HG03196 (cell line): Measurements from ENCODE around the gene NDUFAF7.
"Not testable (repeated sequence)": the region's sequence is repeated elsewhere in the genome, so short reads cannot be mapped to it uniquely, and the experiment has no call there.

ENCODE experiments used
- ATAC-seq: cut with Tn5 transposase; IDR thresholded peaks from one replicate; pipeline ENCODE4 v1.9.1; 2021; ENCODE audit not compliant: unreplicated experiment

The NDUFAF7 gene, protein sequence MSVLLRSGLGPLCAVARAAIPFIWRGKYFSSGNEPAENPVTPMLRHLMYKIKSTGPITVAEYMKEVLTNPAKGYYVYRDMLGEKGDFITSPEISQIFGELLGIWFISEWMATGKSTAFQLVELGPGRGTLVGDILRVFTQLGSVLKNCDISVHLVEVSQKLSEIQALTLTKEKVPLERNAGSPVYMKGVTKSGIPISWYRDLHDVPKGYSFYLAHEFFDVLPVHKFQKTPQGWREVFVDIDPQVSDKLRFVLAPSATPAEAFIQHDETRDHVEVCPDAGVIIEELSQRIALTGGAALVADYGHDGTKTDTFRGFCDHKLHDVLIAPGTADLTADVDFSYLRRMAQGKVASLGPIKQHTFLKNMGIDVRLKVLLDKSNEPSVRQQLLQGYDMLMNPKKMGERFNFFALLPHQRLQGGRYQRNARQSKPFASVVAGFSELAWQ

GRCh38 chr2:37231241-37232130 lies at the start of gene NDUFAF7, which contains the start of gene CEBPZ:
TSS of gene NDUFAF7 (plus strand) at chr2:37231658. CDS start at chr2:37231706, 48 bp downstream.
TSS of gene CEBPZ (minus strand) at chr2:37231596. CDS start at chr2:37231567, 29 bp downstream.
- ATAC-seq = peak; percentile 93

DNA sequence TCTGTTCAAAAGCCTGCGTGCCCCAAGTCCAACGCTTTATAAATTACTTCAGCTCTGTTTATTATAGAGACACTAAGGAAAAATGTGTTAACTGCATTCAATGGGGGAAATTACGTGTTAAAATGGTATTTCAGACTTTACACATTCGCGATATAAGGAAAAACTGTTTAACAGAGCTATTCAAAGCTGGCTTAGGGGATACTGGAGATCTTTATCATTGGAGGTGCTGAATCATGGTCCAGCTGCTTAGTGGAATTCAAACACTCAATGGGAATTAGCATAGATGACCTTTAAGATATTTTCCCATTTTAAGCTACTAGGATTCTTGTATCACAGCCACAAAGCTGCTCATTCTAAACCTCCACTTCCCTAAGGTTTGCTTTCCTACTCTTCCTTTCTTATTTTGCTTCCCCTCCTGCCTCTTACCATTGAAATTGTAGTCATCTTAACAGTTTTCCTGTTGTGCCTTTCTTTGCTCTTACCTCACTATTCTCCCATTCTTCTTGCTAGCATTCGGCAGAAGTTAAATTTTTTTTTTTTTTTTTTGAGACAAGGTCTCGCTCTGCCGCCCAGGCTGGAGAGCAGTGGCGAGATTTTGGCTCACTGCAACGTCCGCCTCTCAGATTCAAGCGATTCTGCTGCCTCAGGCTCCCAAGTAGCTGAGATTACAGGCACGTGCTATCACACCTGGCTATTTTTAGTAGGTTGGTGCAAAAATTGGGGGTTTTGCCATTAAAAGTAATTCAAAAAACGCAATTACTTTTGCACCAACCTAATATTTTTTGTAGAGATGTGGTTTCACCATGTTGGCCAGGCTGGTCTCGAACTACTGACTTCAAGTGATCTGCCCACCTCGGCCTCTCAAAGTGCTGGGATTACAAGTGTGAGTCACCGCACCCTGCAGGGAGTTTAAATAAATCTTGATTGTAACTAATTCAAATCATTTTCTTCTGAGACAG lies 49.5 kb upstream of the NDUFAF7 start:
- no peak for ATAC-seq

GRCh38 chr2:37188570-37188969 lies 42.9 kb upstream of the NDUFAF7 start, which contains the start of gene SULT6B1:
TSS of gene SULT6B1 (minus strand) at chr2:37188670. CDS start at chr2:37188640, 30 bp downstream.
- ATAC-seq = no peak

DNA sequence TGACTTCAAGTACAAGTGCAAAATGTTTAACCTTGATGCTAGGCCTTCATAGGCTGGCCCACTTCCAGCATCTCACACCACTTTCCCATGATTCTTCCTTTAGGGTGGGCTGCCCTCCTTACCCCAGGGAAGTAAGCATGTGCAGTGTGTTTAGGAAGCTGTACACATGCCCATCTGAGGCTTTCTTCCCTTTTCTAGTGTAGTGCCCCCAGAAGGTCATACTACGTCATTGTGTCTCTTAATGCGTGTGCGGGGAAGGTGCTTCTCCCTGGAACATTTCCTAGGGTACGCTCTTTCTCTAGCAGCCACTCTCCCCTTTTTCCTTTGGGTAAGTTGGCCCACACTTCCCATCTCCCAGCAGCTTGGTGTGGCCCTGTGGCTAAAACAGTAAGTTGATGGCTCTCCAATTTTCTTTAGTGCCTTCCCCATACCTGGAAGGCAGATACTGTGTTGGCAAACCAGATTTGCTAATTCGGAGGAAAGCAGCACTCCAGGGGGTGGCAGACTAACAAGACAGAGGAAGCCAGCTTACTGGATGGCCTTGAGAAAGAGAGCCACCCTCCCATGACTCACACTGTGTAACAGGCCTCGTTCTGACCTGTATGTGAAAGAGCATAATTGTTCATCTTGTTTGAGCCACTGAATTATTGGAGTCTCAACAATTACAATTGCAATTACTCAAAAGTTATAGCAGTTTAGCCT lies 41.9 kb upstream of the NDUFAF7 start:
- no peak for ATAC-seq

- ATAC-seq = no peak
Observed at GRCh38 chr2:37190290-37190689, 41.2 kb upstream of the NDUFAF7 start.

- ATAC-seq = no peak
Observed at GRCh38 chr2:37191253-37191652, 40.2 kb upstream of the NDUFAF7 start.

DNA sequence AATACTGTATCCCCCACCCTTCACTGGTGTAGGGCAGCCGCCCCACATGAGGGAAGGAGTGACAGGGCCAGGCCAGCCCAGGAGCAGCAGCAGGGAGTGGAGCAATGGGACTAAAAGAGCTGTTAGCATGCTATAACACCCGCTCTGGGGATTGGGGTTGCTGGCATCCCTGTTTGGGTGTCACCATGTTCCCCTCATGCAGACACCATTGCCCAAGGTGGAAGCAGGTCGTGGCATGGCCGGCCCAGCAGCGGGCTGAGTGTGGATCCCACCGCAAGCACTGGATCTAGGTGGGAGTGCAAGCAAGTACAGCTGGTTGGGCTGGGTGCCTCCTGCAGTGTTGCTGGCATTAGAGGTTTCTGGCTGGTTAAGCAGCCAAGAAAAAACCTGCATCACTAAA lies 39.7 kb upstream of the NDUFAF7 start:
- no peak for ATAC-seq

DNA sequence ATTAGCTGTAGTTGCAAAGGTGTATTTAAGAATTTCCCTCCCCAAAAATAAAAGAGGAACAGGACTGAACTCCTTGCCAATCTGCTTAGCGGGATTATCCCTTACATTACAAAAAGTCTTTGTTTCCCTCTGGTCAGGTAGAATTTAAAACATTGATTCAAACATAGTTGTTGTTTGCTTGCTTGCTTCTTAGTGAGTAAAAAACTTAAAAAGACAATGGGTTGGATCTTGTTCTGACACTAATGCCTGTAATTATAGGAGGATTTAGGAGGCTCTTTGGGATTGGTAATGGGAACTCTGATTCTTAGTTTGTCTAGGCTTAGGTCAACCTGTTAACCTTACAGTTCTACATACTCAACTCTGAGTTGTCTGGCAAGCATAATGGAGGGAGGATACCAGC lies 38.9 kb upstream of the NDUFAF7 start:
- no peak for ATAC-seq

DNA sequence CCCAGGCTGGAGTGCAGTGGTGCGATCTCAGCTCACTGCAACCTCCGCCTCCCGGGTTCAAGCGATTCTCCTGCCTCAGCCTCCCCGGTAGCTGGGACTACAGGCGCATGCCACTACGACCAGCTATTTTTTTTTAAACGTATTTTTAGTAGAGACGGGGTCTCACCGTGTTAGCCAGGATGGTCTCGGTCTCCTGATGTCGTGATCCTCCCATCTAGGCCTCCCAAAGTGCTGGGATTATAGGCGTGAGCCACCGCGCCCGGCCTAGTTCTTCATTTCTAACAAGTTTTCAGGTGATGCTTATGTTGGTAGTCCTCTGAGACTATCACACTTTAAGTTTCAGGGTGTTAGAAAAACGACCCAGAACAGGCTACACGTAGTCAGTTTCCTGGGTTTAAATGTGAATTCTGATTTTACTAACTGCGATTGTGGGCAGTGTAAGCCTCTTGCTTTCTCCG lies 35.6 kb upstream of the NDUFAF7 start:
- not testable (repeated sequence) for ATAC-seq

DNA sequence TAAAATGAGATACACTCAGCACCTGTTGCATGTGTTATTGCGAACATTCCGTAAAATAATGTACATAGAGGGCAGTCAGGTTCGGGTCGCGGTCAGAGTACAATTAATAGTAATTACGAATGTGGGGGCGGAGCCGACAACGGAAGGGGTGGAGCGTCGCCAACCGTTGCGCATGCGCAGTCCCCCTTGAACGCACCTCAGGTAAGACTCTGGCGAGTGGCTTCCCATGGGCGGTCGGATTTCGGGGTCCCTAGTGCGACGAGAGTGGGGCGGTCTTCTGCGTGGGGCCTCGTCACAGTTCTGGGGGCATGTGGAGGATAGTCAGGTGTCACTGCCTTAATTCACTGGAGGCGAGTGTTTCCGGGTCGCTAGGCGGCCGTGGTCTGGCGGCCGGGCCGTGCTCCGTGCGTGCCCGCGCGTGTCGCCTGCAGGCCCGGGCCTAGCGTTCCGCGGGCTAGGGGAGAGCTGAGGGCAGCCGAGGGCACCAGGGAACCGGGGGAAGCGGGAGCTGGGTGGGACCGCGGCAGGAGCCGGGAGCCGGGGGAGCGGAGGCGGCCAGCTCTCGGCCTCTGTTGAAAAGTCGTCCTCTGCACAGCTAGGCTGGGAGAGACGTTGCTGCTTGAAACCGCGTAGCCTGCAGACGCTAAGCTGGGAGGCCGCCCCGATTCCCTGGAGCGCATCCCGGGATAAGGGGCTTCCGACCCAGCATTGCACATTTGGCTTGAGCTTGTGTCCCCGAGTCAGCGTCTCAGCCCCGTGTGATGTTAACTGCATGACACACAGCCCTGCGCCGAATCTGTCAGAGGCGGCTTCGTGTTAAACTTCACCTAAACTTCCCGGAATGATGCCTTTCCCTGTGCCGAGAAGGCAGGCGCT lies 34.9 kb upstream of the NDUFAF7 start, which contains the start of gene CEBPZOS:
Gene CEBPZOS (plus strand): TSS at position 177 of the 876 bp plus-strand sequence. CDS start 3,209 bp downstream, outside the sequence.
- peak; percentile 75 for ATAC-seq

DNA sequence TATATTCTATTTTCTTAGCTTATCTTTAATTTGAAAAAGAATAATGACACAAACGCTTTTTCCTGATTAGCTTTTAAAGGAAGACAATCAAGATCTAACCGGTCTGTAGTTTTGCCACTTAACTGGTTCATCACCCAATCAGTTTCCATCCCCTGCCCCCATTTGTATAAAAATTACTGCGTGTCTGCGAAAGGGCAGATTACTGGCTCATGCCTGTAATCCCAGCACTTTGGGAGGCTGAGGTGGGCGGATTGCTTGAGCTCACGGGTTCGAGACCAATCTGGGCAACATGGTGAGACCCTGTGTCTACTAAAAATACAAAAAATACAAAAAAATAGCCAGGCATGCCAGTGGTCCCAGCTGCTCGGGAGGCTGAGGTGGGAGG lies 32.8 kb upstream of the NDUFAF7 start:
- ATAC-seq = no peak

- no peak for ATAC-seq
Observed at GRCh38 chr2:37201208-37201607, 30.2 kb upstream of the NDUFAF7 start.

- ATAC-seq = no peak
Observed at GRCh38 chr2:37201766-37202165, 29.7 kb upstream of the NDUFAF7 start.

- ATAC-seq = no peak
Observed at GRCh38 chr2:37203708-37204107, 27.8 kb upstream of the NDUFAF7 start.

GRCh38 chr2:37205071-37205661 lies 26.3 kb upstream of the NDUFAF7 start:
- not testable (repeated sequence) for ATAC-seq

- no peak for ATAC-seq
Observed at GRCh38 chr2:37205689-37206341, 25.6 kb upstream of the NDUFAF7 start.

- ATAC-seq = not testable (repeated sequence)
Observed at GRCh38 chr2:37206760-37207159, 24.7 kb upstream of the NDUFAF7 start.

DNA sequence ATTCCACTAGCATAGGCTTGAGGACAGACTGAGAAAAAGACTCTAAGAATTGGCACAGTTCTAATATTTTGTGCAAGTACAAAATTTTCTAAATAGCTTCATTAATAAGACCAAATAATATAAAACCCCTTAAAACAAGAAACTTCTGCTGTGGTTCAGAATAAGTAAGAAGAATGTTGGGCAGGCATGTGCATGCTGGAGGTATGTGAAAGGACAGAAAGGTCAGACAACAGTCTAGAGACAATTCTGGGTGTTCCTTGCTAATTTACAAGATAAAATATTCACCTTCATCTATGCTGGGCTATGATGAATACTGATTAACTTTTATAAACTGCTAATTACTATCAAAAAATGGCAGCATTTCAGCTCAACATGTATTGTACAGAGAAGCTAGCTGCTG lies 20.2 kb upstream of the NDUFAF7 start:
- ATAC-seq = no peak
